Measurements from ENCODE around the gene BCHE.

The BCHE gene

DNA sequence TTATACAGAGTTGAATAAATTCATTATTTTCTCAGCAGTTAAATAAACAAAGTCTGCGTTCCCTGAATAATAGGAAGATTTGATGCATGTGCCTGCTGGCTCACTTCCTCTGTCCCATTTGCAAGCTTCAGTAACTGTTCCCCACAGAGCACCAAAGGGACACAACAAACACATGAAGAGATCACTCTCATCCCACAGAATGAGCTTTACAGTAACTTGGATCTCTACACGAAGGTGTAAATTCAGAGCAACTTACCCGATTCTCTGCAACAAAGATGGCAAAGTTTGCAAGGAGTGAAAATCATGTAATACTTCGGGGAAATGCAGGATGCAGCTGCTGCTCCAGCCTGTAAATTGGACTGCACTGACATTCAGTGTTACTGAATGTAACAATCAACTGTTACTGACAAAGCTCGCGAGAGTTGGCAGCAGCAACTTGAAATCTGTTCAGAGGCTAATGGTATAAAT lies at the start of gene BCHE:
Gene BCHE, minus strand, starts transcription at position 366 of the 468 bp plus-strand sequence. CDS start 6,390 bp downstream, outside the sequence.
- no peak for DNase-seq (ENCODE audit: low read depth in 2 of 3, low spot score in 2 of 3)

DNA sequence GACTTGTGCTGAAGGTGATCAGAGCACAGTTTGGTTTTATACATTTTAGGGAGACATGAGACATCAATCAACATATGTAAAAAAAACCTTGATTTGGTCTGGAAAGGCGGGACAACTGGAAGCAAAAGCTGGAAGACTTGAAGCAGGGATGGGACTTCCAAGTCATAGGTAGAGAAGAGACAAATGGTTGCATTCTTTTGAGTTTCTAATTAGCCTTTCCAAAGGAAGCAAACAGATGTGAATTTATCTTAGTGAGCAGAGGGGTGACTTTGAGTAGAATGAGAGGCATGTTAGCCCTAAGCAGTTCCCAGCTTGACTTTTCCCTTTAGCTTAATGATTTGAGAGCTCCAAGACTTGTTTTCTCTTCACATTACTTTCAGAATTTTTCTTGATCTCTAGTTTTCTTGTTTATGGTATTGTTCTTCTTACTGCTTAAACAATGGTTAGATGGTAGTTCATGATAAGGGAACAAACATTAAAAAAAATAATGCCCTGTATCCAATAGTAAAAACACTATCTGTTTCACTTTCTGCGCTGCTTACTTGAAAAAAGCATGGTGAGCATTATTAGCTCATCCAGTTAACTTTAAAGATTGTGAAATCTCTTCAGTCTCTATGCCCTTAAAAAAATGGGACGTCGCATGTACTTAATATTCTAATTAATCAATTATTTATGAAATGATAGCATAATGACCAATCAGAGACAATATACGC lies 48.5 kb upstream of the BCHE start:
- DNase-seq (ENCODE audit: low read depth in 2 of 3, low spot score in 2 of 3), result no peak

DNA sequence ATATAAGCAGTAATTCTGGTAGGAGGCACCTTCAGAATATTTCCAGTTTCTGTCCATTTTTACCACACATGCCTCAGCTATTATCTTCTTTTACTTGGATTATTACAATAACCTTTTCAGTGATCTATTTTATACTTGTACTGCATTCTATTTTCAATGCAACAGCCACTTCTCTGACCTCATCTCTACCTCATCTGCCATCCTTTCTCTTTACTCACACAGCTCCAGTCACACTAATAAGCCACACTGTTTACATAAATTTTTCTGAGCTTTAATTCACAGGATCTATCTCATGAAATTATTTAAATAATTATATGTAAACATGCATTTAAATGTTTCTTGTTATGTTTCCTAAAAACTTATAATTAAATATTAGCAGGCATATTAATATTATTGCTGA lies 47.3 kb upstream of the BCHE start:
- DNase-seq (ENCODE audit: low read depth in 2 of 3, low spot score in 2 of 3), result no peak

DNA sequence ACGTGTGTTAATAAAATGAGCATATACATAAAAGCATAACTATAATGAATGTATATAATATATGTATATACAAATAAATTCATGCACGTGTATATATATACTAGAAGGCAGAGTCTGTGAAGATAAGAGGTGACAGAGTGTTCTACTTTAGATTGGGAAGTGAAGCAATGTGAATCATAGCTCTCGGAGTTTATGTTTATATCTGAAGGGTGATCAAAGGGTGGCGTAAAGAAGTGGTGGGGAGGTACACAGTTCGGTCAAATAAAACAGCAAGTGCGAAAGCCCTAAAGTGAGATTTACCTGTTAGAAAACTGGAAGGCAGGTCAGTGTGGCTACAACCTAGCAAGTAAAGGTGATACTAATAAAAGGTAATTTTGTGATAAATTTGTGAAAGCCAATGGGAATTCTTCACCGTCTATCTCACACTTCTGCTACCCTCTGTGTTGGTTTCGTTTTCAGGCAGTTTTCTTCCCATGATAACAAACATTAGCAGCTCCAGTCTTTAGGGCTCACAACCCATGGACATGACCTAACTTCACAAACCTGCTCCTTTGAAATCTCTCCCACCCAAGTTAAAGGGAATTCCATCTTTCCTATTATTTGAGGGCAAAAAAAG lies 46.7 kb upstream of the BCHE start:
- DNase-seq (ENCODE audit: low read depth in 2 of 3, low spot score in 2 of 3), result no peak

DNA sequence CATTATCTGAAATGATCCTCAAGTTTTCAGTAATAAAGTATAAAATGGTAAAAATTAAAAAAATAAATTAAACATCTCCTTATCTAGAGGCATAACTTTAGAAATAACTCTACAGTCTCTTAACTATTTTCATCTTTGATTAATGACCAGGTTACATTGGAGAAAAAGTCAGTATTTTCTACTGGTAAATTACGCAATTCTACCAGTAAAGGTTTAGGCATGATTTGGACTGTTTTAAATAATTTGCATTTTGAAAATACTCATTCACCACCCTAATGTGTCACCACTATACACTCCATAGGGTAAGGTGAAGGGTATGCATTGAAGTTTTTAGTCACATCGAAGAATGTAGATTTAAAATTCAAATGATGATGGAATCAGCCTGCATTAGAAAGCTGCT lies 45.9 kb upstream of the BCHE start:
- DNase-seq (ENCODE audit: low read depth in 2 of 3, low spot score in 2 of 3), result no peak

DNA sequence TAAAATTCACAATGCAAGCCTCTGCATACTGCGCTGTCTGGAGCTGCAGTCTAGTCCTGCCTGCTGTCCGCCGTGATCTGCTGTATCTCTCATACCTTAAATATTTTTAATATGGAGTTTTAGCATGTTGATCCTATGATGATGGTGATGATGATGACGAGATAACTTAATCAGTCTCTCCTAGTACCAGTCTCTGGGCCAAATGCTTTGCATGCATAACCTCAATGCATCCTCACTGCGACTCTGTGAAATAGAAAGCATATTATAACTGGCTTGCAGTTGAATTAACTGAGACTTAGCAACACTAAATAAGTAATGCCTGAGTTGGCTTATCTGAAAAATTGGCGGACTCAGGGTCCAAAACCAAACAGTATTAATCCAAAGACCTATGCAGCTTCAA lies 38.4 kb upstream of the BCHE start:
- no peak for DNase-seq (ENCODE audit: low read depth in 2 of 3, low spot score in 2 of 3)

DNA sequence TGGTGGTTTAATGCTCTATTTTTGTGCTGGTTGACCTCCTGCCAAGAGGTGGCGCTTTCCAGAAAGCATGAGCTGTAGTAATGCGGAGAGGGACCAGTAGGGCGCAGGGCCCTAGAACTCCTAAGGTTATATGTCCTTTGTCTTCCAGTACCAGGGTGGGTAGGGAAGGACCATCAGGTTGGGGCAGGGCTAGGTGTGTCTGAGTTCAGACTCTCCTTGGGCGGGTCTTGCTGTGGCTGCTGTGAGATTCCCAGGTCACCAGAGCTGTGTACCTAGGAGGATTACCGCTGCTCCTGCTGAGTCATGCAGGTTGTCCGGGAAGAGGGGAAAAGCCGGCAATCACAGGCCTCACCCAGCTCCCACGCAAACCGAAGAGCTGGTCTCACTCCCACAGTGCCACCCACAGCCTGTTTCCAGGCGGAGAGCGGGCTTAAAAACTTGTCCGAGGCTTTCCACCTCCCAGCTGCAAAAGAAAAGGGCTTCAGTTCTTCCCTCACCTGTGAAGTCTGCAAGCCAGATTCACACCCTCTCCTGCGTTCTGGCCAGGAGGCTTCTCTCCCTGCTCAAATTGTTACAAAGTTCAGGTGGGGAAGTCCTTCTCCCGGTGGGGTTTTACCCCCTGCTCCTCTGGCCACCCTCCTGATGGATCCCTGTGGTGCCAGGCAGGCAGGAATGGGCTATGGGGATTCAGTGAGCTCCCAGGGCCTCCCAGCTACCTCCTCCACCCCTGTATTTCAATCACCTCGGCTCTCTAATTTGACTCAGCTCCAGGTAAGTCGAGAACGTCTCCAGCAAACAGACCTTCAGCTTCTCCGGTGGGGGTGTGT lies 37.7 kb upstream of the BCHE start:
- DNase-seq (ENCODE audit: low read depth in 2 of 3, low spot score in 2 of 3), result no peak

DNA sequence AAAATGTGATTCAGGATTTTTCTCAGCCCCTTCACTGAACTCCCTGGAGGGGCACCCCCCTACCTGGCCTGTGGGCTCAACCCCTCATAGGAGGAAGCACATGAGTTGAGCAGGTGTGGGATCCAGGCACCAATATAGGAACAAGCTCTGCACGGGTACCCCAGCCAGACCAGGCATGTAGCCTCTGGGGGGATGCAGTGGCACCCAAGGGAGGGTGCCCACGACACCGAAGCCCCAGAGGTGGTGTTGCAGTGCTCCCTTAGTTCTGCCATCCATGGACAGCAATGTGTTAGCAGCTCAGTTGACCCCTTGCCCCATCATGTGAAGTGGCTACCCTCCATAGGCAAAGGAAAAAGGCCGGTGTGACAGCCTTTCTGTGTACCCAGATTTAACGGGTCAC lies 30.9 kb upstream of the BCHE start:
- no peak for DNase-seq (ENCODE audit: low read depth in 2 of 3, low spot score in 2 of 3)

DNA sequence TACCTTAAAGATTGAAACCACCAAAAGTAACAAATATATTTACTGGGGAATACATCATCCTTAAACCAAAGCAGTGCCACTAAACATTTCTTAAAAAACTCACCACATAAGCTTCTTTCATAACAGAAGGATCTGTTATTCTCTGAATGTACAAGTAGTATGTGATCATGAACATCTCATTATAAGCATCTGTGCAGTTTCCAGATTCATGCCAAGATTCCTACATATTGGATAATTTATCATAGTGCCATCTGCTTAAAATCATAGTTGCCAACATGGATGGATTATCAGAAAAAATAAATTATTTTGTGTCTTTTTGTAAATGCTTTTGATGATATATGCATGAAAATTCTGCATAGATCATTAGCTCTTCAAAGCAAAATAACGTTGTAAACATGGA lies 21.8 kb upstream of the BCHE start:
- no peak for DNase-seq (ENCODE audit: low read depth in 2 of 3, low spot score in 2 of 3)

DNA sequence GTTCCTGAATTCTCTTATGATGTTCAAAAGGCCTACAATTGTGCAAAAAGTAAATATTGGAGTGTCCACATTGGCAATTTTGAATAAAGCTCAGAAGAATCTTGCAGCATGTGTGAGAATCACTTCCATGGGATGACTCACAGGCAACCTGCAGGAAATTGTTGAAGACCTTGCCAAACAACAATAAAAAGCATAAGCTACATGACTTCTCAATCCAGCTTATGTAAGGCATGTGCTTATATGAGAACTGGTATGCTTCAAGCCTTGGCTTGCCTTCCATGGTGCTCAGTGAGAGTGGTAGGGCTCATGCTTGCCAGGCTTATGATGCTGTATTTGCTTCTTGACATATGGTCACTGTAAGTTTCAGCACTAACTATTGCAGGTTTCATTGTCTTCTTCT lies 18.4 kb upstream of the BCHE start:
- DNase-seq (ENCODE audit: low read depth in 2 of 3, low spot score in 2 of 3), result no peak

DNA sequence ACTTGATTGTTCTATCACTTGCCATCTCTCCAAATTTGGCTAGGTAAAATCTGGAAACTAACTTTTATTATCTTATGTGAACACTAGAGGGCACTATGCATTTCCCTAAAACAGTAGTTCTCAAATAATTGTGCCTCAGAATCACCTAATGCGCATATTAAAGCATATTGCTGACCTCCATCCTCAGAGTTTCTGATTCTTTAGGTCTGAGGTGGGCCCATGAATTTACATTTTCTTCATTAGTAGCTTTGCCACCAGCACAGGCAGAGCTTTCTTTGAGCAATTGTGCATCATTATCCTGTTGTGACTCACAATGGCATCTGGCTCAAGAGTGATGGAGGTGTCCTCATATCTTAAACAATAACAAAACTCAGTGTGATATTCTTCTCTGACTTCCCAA lies 17.5 kb upstream of the BCHE start:
- no peak for DNase-seq (ENCODE audit: low read depth in 2 of 3, low spot score in 2 of 3)

DNA sequence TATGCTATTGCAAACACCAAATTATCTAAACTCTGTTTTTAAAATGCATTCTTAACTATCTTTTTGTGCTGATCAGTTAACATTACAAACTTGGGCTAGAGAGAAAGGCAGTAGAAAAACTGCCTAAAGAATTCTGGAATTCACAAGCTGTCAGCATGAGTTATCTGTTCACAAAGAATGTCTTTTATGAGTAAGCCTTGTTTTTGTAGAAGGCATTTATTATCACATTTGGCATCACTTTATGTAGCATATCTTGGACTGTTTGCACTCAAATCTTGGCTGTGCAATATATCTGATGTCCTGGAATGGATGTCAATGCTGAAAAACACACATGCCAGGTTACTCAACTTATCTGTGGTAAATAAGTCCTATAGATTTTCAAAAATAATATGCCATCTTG lies 15.5 kb upstream of the BCHE start:
- DNase-seq (ENCODE audit: low read depth in 2 of 3, low spot score in 2 of 3), result no peak

DNA sequence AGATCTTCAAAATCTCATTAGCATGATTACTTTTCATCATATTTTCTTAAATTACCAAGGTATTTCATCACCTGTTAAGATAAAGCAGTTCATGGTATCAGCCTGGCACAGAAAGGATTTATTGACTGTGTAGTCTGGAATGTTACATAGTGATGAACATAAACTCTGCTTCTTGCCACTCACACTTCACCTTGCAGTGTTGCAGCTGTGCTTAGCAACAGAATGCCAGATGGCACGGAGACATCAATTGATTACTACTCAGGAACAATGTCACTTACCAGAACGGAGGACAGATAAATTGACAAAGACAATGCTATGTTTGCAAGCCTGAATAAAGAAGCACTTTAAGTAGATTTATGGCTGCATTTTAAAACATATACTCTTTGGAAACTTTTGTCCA lies 15.0 kb upstream of the BCHE start:
- DNase-seq (ENCODE audit: low read depth in 2 of 3, low spot score in 2 of 3), result no peak

DNA sequence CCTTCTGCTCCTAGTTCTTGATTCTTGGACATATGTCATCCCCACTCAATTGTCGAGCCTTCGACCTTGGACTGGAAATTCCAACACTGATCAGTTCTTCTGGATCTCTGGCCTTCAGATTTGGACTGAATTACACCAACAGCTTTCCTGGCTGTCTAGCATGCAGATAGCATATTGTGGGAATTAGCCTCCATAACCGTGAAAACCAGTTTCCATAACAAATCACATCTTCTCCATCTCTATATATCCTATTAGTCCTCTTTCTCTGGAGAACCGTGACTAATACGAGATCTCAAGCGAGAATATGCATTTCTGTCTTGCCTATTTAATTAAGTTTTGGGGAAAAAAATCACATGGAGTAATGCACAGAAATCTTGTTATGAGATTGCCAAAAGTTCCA lies 8.8 kb upstream of the BCHE start:
- no peak for DNase-seq (ENCODE audit: low read depth in 2 of 3, low spot score in 2 of 3)

DNA sequence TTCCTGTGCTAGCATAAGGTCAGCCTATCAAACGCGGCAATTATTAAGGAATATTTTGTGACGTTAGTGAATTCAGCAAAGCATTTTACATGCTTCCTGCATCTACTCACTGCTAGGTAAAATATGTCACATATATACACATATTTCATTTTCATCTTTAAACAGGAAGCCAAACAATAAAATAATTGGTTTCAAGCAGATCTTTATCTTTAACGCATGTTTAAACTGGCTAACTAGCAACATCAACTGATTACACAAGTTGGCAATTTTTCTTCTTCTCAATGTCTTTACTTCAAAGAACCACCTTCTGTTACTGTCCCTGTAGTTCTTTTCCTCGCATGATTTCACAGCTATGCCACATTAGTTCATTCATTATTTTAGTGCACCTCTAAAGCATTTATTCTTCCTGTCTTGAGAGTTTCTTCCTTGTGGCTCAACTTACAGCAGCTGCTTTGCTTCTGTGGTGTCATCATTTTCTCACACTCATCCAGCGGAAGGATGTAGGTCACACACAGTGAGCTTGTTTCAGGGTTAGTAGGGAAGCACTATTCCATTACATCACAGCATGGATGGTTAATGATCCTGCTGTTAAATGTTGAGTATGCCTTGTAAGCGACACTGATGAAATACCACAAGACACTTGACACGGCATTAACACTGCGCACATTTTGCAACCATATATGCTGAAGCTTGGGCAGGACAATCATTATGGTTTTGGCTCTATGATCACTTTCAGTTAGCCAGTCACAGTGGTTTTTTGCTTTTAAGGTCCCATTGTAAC lies 2.3 kb upstream of the BCHE start:
- no peak for DNase-seq (ENCODE audit: low read depth in 2 of 3, low spot score in 2 of 3)

DNA sequence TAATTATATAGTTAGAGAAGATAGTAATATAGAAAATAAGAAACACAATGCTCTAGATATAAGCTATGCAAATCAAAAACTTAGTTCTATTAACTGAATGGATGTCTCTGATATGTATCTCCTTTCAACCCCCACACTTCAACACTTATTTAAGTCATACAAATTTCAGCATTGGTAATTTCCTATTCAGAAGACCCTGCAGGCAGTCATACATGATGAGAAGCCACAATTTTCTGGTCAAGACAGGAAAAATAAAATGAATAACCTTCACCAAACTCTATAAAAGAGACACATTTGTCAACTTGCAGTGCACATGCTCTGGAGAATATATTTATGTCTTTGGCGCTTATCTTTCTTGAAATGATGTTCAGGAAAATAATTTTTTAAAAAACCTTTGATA lies 578 bp upstream of the BCHE start:
- no peak for DNase-seq (ENCODE audit: low read depth in 2 of 3, low spot score in 2 of 3)

DNA sequence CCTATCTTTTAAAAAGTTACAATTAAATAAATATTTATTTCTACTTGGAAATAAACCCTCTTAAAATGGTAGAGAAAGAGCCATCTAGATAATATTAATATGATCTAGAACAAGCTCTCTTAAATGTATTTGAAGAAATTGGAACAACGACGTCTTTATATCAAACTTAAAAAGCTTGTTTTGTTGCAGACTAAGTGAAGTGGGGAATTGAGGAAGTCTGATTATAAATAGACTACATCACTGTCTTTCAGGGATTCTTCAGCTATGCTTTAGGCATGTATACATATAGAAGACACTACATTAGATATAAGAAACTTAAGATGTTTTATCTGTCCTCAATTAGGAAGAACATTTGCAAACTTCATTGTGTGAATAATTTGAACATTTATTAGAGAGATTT lies 1.8 kb downstream of the BCHE start:
- DNase-seq (ENCODE audit: low read depth in 2 of 3, low spot score in 2 of 3), result no peak

DNA sequence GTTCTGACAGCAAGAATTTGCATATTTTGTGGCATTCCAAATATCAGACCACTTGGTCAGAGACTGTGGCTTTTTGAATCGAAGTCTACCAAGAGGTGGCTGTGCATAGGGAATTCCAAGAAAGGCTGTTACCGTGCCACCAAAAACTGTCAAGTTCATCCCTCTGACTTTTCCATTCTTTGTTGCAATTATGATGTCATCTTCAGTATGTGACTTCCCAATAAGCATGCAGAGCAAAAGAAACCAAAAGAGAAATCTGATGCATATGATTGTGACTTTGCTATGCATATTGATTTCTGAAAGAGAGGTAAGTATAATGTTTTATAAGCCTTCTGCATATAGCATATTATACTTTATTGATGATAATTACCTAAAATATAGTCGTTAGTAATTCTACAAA lies 6.5 kb downstream of the BCHE start:
- no peak for DNase-seq (ENCODE audit: low read depth in 2 of 3, low spot score in 2 of 3)

DNA sequence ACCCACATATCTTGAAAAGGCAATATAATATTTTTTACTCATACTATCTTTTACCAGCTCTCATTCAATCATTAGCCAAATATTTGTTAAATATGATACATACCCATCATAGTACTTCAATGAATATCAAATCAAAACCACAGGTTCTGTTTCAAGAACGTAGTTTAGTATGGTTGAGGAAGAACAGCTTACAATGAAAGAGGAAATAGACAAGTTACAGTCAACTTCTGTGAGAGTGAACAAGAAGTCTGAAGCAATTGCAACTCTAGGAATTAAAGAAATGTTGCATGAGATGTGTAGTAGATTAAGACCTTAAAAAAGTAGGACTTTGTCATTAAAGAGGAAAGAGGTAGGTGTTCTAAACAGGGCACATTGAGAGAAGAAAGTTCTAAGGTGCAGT lies 9.3 kb downstream of the BCHE start:
- DNase-seq (ENCODE audit: low read depth in 2 of 3, low spot score in 2 of 3), result no peak

DNA sequence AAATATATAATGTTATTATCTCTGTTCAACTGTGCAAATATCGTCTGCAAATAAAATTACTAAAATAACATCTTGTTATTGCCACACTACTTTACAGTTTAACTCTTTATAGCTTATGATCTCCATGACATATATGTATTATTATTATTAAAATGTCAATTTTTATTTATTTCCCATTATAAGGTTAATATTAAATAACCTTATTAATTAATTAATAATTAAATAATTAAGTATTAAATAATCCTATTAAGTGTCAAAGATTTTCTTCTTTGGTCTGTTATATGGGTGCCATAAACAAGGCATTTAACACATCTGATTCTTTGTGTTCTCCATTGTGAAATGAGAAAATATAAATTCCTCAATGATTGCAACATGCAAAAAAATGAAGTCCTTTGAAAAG lies 10.0 kb downstream of the BCHE start:
- no peak for DNase-seq (ENCODE audit: low read depth in 2 of 3, low spot score in 2 of 3)

DNA sequence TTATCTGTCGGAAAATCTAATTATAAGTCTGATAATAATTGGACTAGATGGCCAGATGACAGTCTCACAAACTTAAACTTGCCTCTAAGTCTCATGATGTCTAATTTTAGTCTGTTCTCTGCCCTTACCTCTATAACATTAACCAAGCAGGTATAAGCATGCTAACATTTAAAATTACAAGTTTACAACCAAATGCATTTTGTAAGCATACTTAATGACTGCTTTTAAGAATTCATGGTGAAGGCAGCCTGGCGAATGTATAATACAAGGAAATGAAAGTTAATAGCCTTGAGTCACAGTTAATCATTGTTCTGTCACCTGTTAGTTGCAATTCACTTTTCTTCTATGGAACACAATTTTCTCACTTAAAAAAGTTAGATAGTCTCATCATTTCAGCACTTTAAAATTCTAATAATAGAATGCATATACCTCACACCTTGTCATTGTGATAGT lies 16.5 kb downstream of the BCHE start:
- DNase-seq (ENCODE audit: low read depth in 2 of 3, low spot score in 2 of 3), result no peak
